SU-DHL-6 (cell line): Measurements from ENCODE around the gene SOX5.

Experiments used
- H2AFZ ChIP-seq: fragments of 200-600 bp; sonication (generic); 2 replicates; pipeline ENCODE4 v1.6.1; 2014; ENCODE audit warnings: low read depth, mild to moderate bottlenecking, moderate library complexity, mixed read lengths, antibody characterized with exemption, low read length; ENCODE audit not compliant: severe bottlenecking
- H3F3A ChIP-seq: fragments of 200-600 bp; shearing (Covaris generic); 2 replicates; pipeline ENCODE4 v1.6.0; 2016; ENCODE audit warnings: antibody characterized with exemption, mild to moderate bottlenecking; ENCODE audit not compliant: insufficient read depth
- H3K27ac ChIP-seq: fragments of 200-600 bp; sonication (generic); 2 replicates; pipeline ENCODE4 v1.5.1; 2016; ENCODE audit warnings: low read depth, mild to moderate bottlenecking, low read length, moderate library complexity, mixed read lengths
- H3K27me3 ChIP-seq: fragments of 200-600 bp; sonication (generic), shearing (Covaris generic); 2 replicates; pipeline ENCODE4 v1.6.0; 2014; ENCODE audit warnings: mild to moderate bottlenecking, low read length
- H3K36me3 ChIP-seq: fragments of 200-600 bp; sonication (generic); 2 replicates; pipeline ENCODE4 v1.6.1; 2014; ENCODE audit warnings: mild to moderate bottlenecking, low read length, mixed read lengths
- H3K4me2 ChIP-seq: fragments of 300-600, 200-600 bp; shearing (Covaris generic), sonication (generic); 2 replicates; pipeline ENCODE4 v1.6.0; 2014; ENCODE audit warnings: low read length, low read depth, mild to moderate bottlenecking; ENCODE audit not compliant: poor library complexity, severe bottlenecking
- H3K4me3 ChIP-seq: fragments of 200-600 bp; sonication (generic); 2 replicates; pipeline ENCODE4 v1.5.1; 2014; ENCODE audit warnings: antibody characterized with exemption, low read length, mild to moderate bottlenecking, mixed read lengths; ENCODE audit not compliant: insufficient read depth, poor library complexity, severe bottlenecking
- H3K79me2 ChIP-seq: fragments of 200-600 bp; sonication (generic); 2 replicates; pipeline ENCODE4 v1.6.1; 2014; ENCODE audit warnings: mild to moderate bottlenecking, low read length, moderate library complexity; ENCODE audit not compliant: insufficient read depth
- H3K9ac ChIP-seq: fragments of 200-600 bp; sonication (generic); 2 replicates; pipeline ENCODE4 v1.7.0; 2014; ENCODE audit warnings: mild to moderate bottlenecking, low read length
- H3K9me2 ChIP-seq: fragments of 200-600 bp; sonication (generic); replicated peaks from 2 replicates; pipeline ENCODE4 v1.6.1; 2014; ENCODE audit warnings: low read length; ENCODE audit not compliant: insufficient read depth
- H3K9me3 ChIP-seq: fragments of 200-600 bp; sonication (generic); 2 replicates; pipeline ENCODE4 v1.6.1; 2014; ENCODE audit warnings: low read length, mixed read lengths; ENCODE audit not compliant: insufficient read depth
- H4K20me1 ChIP-seq: fragments of 200-600 bp; sonication (generic); 2 replicates; pipeline ENCODE4 v1.6.1; 2014; ENCODE audit warnings: low read depth, mild to moderate bottlenecking, antibody characterized with exemption, low read length, moderate library complexity, mixed read lengths
- CTCF ChIP-seq: fragments of 200-600 bp; sonication (generic); IDR thresholded peaks from one replicate; pipeline ENCODE4 v1.5.1; 2017; ENCODE audit warnings: antibody characterized with exemption, mild to moderate bottlenecking, low read length, moderate library complexity; ENCODE audit not compliant: insufficient read depth, poor library complexity, severe bottlenecking
- EZH2phosphoT487 ChIP-seq: fragments of 200-600 bp; sonication (generic), shearing (Covaris generic); conservative IDR thresholded peaks from 2 replicates; pipeline ENCODE4 v1.6.1; 2018; ENCODE audit warnings: mild to moderate bottlenecking, antibody characterized with exemption, low read length, moderate library complexity, mixed read lengths

The SOX5 gene

GRCh38 chr12:23559268-23559753 lies 390.2 kb downstream of the SOX5 start:
- Histone ChIP-seq H2AFZ (no peak overlapping the region), H3K36me3 (no peaks in the 10 kb centered on the region), H3K79me2 (no peaks in the 10 kb centered on the region), H3K4me2 (no peak overlapping the region), H3K9me2 (no peaks in the 10 kb centered on the region), H4K20me1 (no peaks in the 10 kb centered on the region), H3K9ac (no peak overlapping the region), H3K27me3 (no peaks in the 10 kb centered on the region), H3F3A (no peaks in the 10 kb centered on the region), H3K4me3 (no peak overlapping the region), H3K9me3 (no peaks in the 10 kb centered on the region), H3K27ac (no peak overlapping the region)
- TF ChIP-seq EZH2phosphoT487, result no peak
- TF ChIP-seq CTCF, result no peak

GRCh38 chr12:23556661-23557060 lies 392.8 kb downstream of the SOX5 start:
- H3K9me3 ChIP-seq, result no peaks in the 10 kb centered on the region
- H3K36me3 ChIP-seq, result no peaks in the 10 kb centered on the region
- no peak overlapping the region for H3K27ac ChIP-seq
- no peaks in the 10 kb centered on the region for H3K27me3 ChIP-seq
- no peaks in the 10 kb centered on the region for H3K9me2 ChIP-seq
- no peak overlapping the region for H2AFZ ChIP-seq
- no peaks in the 10 kb centered on the region for H4K20me1 ChIP-seq
- H3F3A ChIP-seq, result no peaks in the 10 kb centered on the region
- H3K9ac ChIP-seq, result no peak overlapping the region
- no peak for TF ChIP-seq EZH2phosphoT487
- no peak for TF ChIP-seq CTCF
- no peak overlapping the region for H3K4me3 ChIP-seq
- H3K4me2 ChIP-seq, result no peak overlapping the region
- no peaks in the 10 kb centered on the region for H3K79me2 ChIP-seq

- no peaks in the 10 kb centered on the region for H3K9me3 ChIP-seq
- no peaks in the 10 kb centered on the region for H3K79me2 ChIP-seq
- no peak overlapping the region for H3K27ac ChIP-seq
- H3K36me3 ChIP-seq, result no peaks in the 10 kb centered on the region
- no peak overlapping the region for H3K4me3 ChIP-seq
- TF ChIP-seq EZH2phosphoT487 (no peak), CTCF (no peak)
- H3K9ac ChIP-seq, result no peak overlapping the region
- no peaks in the 10 kb centered on the region for H3K27me3 ChIP-seq
- H3K4me2 ChIP-seq, result no peak overlapping the region
- H3F3A ChIP-seq, result no peaks in the 10 kb centered on the region
- H4K20me1 ChIP-seq, result no peaks in the 10 kb centered on the region
- H2AFZ ChIP-seq, result no peak overlapping the region
- H3K9me2 ChIP-seq, result no peaks in the 10 kb centered on the region
These were observed 393.7 kb downstream of the SOX5 start for GRCh38 chr12:23555825-23556207.
